Kidney (tissue), 14 donors: ENCODE results near the gene CUTA. TPM values are rescaled to one million over a fixed set of nuclear protein-coding genes. Genes with fewer than 3 reads are reported as not detected.

ENCODE experiments used
- DNase-seq, 5 donors: peaks; one replicate each; pipeline ENCODE4 v3.0.0-alpha.2; 2013 to 2020
- FAIRE-seq: peaks from 2 replicates; lab custom pipeline; 2012; peaks lifted over from hg19 to GRCh38; lab: Jason Lieb, UNC
- H3K27ac ChIP-seq, 2 donors: one replicate each; pipeline ENCODE4 v1.7.0; 2013; ENCODE audit warnings: low read depth in 2 of 2, low read length in 2 of 2, inconsistent platforms in 1 of 2
- H3K27me3 ChIP-seq: one replicate; pipeline ENCODE4 v1.7.1; 2013; ENCODE audit warnings: low read length, inconsistent platforms; ENCODE audit not compliant: control insufficient read depth, insufficient read depth
- H3K36me3 ChIP-seq, 3 donors: one replicate each; pipeline versions ENCODE4 v1.7.0 to v1.7.1; 2013; ENCODE audit warnings: low read length in 3 of 3, control low read depth in 1 of 3, inconsistent platforms in 1 of 3; ENCODE audit not compliant: insufficient read depth in 3 of 3, control insufficient read depth in 2 of 3
- H3K4me1 ChIP-seq, 3 donors: one replicate each; pipeline versions ENCODE4 v1.7.0 to v1.7.1; 2013; ENCODE audit warnings: low read length in 3 of 3, inconsistent platforms in 1 of 3, low read depth in 1 of 3; ENCODE audit not compliant: control insufficient read depth in 2 of 3, insufficient read depth in 2 of 3
- H3K4me3 ChIP-seq, 3 donors: one replicate each; pipeline versions ENCODE4 v1.7.0 to v1.8.1; 2013; ENCODE audit warnings: low read length in 3 of 3, control low read depth in 1 of 3, inconsistent platforms in 1 of 3
- H3K9ac ChIP-seq, 3 donors: one replicate each; pipeline versions ENCODE4 v1.7.0 to v1.7.1; 2013; ENCODE audit warnings: low read length in 3 of 3, control low read depth in 1 of 3, inconsistent platforms in 1 of 3
- H3K9me3 ChIP-seq, 3 donors: one replicate each; pipeline versions ENCODE4 v1.7.0 to v1.7.1; 2013; ENCODE audit warnings: low read length in 3 of 3, control low read depth in 1 of 3, inconsistent platforms in 1 of 3; ENCODE audit not compliant: control insufficient read depth in 2 of 3, insufficient read depth in 1 of 3
- CTCF ChIP-seq: IDR thresholded peaks from 3 replicates; pipeline ENCODE4 v1.5.1; 2012; ENCODE audit warnings: mild to moderate bottlenecking, moderate library complexity, borderline replicate concordance; ENCODE audit not compliant: insufficient read depth; ENCODE audit errors: extremely low read depth
- intact Hi-C: fragments of 100-400 bp; cut with DNase I; formaldehyde crosslinking; loops from one replicate; pipeline ENCODE4 v1.11.1; 2022
- polyA plus RNA-seq: library from polyadenylated mRNA; stranded (reverse); fragments of 350-450 nt; fragmentation: Illumina TruSeq; extraction: RNeasy Lipid Tissue Mini Kit (QIAGEN cat#74804); gene quantifications from one replicate; pipeline ENCODE4 v1.2.3, GENCODE V29; 2014; ENCODE audit warnings: low read depth, low replicate concordance; ENCODE audit not compliant: insufficient read depth
- total RNA-seq: library from RNA; stranded (reverse); fragmentation: NEBNext Ultra II Directional; extraction: Animal tissue kit (Norgen Biotek cat#: 25700); gene quantifications from one replicate; pipeline ENCODE4 v1.2.1, GENCODE V29; 2021
- donor health status: control.
- donor health status: control.
- donor health status: control.
- donor health status: control.
- donor health status: control.
- donor health status: DM: yes; HTN: yes; CAD: no.
- donor health status: Normal renal cell carcinoma (clear cell type).

The CUTA gene
- total and polyA plus RNA-seq, 2 donors from 2014 or later: 163 to 433 TPM

GRCh38 chr6:33456156-33456555 lies 38.2 kb upstream of the CUTA start:
- H3K9me3 ChIP-seq: no peaks in the 10 kb centered on the region
- FAIRE-seq: no peak
- H3K9ac ChIP-seq: no peak overlapping the region
- no peak overlapping the region for H3K27ac ChIP-seq
- TF ChIP-seq CTCF: no peak
- H3K4me1 ChIP-seq: peaks cover 0 to 9% (median 0%) of the 10 kb centered on the region in 3 donors
- DNase-seq: no peak
- peaks cover 0 to 3% (median 3%) of the 10 kb centered on the region in 3 donors for H3K36me3 ChIP-seq
- H3K27me3 ChIP-seq: no peaks in the 10 kb centered on the region
- no peak overlapping the region for H3K4me3 ChIP-seq
- intact Hi-C loops: no loop called here

GRCh38 chr6:33455051-33455450 lies 37.1 kb upstream of the CUTA start:
- no peak for TF ChIP-seq CTCF
- Histone ChIP-seq H3K27me3 (no peaks in the 10 kb centered on the region), H3K36me3 (peaks cover 0 to 3% (median 3%) of the 10 kb centered on the region in 3 donors), H3K4me1 (peaks cover 0 to 9% (median 0%) of the 10 kb centered on the region in 3 donors), H3K9ac (peak overlapping the region; percentile 12 to 79 (median 56)), H3K27ac (peak overlapping the region in 1 of 2 donors; percentile 51), H3K9me3 (no peaks in the 10 kb centered on the region), H3K4me3 (peak overlapping the region; percentile 87 to 95 (median 93))
- DNase-seq: peak in 2 of 5 donors; percentile 0 to 62
- no peak for FAIRE-seq
- intact Hi-C loops: no loop called here

GRCh38 chr6:33454009-33454946 lies 36.4 kb upstream of the CUTA start, which contains the start of gene ZBTB9:
ZBTB9 (plus strand) TSS chr6:33454576; CDS start chr6:33455101, 525 bp downstream.
- H3K27me3 ChIP-seq: no peaks in the 10 kb centered on the region
- no peak for TF ChIP-seq CTCF
- intact Hi-C loops: no loop called here
- H3K36me3 ChIP-seq: peaks cover 0 to 3% (median 3%) of the 10 kb centered on the region in 3 donors
- H3K4me3 ChIP-seq: peak within 1 kb of the TSS; percentile 87 to 95 (median 93)
- DNase-seq (peak; percentile 97 to 98 (median 98)), FAIRE-seq (peak; percentile 92)
- no peaks in the 10 kb centered on the region for H3K9me3 ChIP-seq
- peak within 1 kb of the TSS; percentile 63 to 85 for H3K27ac ChIP-seq
- H3K4me1 ChIP-seq: peaks cover 0 to 9% (median 0%) of the 10 kb centered on the region in 3 donors
- peak within 1 kb of the TSS; percentile 79 to 98 (median 81) for H3K9ac ChIP-seq
